Activated naive CD4-positive, alpha-beta T cell treated with anti-CD3 and anti-CD28 coated beads, Interleukin-2, amount 50 U/mL, for 24 hours (primary cell): Measurements from ENCODE around the gene RBMS3.
A peak's percentile ranks its signal among the peaks of the same experiment; 100 is the strongest.

Experiments
- H3K27ac Mint-ChIP-seq: one replicate; pipeline ENCODE4 v1.8.0; 2021; ENCODE audit warnings: mild to moderate bottlenecking, mixed read lengths
- H3K27me3 Mint-ChIP-seq: one replicate; pipeline ENCODE4 v1.8.0; 2021; ENCODE audit warnings: mixed read lengths
- H3K36me3 Mint-ChIP-seq: one replicate; pipeline ENCODE4 v1.8.0; 2021; ENCODE audit warnings: mixed read lengths
- H3K4me1 Mint-ChIP-seq: one replicate; pipeline ENCODE4 v1.8.0; 2021; ENCODE audit warnings: mixed read lengths
- H3K4me3 Mint-ChIP-seq: one replicate; pipeline ENCODE4 v1.8.0; 2021; ENCODE audit warnings: mild to moderate bottlenecking, mixed read lengths
- H3K9me3 Mint-ChIP-seq: one replicate; pipeline ENCODE4 v1.8.0; 2021; ENCODE audit warnings: mixed read lengths

RBMS3 gene

GRCh38 chr3:29826712-29827111 is 545.8 kb downstream of the RBMS3 start:
- H3K9me3 Mint-ChIP-seq = peaks cover 7% of the 10 kb centered on the region
- no peaks in the 10 kb centered on the region for H3K36me3 Mint-ChIP-seq
- no peak overlapping the region for H3K4me3 Mint-ChIP-seq
- H3K27ac Mint-ChIP-seq = no peak overlapping the region
- no peaks in the 10 kb centered on the region for H3K4me1 Mint-ChIP-seq
- H3K27me3 Mint-ChIP-seq = peaks cover 7% of the 10 kb centered on the region

- peaks cover 8% of the 10 kb centered on the region for H3K9me3 Mint-ChIP-seq
- H3K4me1 Mint-ChIP-seq = no peaks in the 10 kb centered on the region
- H3K4me3 Mint-ChIP-seq = no peak overlapping the region
- no peaks in the 10 kb centered on the region for H3K36me3 Mint-ChIP-seq
- peaks cover 7% of the 10 kb centered on the region for H3K27me3 Mint-ChIP-seq
- no peak overlapping the region for H3K27ac Mint-ChIP-seq
Measured at GRCh38 chr3:29827756-29828155, 546.9 kb downstream of the RBMS3 start.

- Mint-ChIP-seq H3K9me3 (peaks cover 16% of the 10 kb centered on the region), H3K27ac (no peak overlapping the region)
Measured at GRCh38 chr3:29829340-29829739, 548.5 kb downstream of the RBMS3 start.

GRCh38 chr3:29850641-29851040 is 569.8 kb downstream of the RBMS3 start:
- Mint-ChIP-seq H3K27me3 (peaks cover 21% of the 10 kb centered on the region), H3K4me1 (no peaks in the 10 kb centered on the region), H3K4me3 (no peak overlapping the region), H3K9me3 (peaks cover 16% of the 10 kb centered on the region), H3K36me3 (no peaks in the 10 kb centered on the region), H3K27ac (no peak overlapping the region)

More at GRCh38 chr3:29829340-29829739, 548.5 kb downstream of the RBMS3 start:
- Mint-ChIP-seq H3K36me3 (no peaks in the 10 kb centered on the region), H3K4me1 (no peaks in the 10 kb centered on the region), H3K4me3 (no peak overlapping the region), H3K27me3 (peaks cover 9% of the 10 kb centered on the region)

GRCh38 chr3:29852767-29853166 is 571.9 kb downstream of the RBMS3 start:
- Mint-ChIP-seq H3K9me3 (peaks cover 16% of the 10 kb centered on the region), H3K27me3 (peaks cover 17% of the 10 kb centered on the region), H3K4me1 (no peaks in the 10 kb centered on the region), H3K27ac (no peak overlapping the region), H3K36me3 (no peaks in the 10 kb centered on the region), H3K4me3 (no peak overlapping the region)

- H3K36me3 Mint-ChIP-seq = no peaks in the 10 kb centered on the region
- H3K27ac Mint-ChIP-seq = no peak overlapping the region
- H3K27me3 Mint-ChIP-seq = peaks cover 16% of the 10 kb centered on the region
- no peaks in the 10 kb centered on the region for H3K4me1 Mint-ChIP-seq
- no peak overlapping the region for H3K4me3 Mint-ChIP-seq
- H3K9me3 Mint-ChIP-seq = peaks cover 16% of the 10 kb centered on the region
Measured at GRCh38 chr3:29853841-29854397, 573.0 kb downstream of the RBMS3 start.

DNA sequence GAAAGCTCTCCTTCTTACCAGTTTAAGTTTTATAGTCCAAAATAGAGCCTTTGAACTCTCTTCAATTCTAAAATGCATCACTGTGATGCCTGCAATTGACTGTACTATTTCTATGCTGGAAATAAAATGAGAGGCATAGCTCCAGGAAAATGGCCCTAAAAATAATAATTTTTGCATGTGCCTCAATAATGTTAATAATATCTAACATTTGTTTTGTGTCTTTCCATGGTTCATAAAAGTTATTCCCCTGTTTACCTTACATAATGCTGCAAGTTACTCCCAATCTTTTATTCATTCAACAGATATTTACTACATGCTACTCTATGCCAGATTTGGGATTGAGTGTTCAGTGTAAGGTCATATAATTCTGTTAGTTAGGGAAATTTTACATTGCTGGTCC is 574.0 kb downstream of the RBMS3 start:
- H3K4me3 Mint-ChIP-seq = no peak overlapping the region
- peaks cover 16% of the 10 kb centered on the region for H3K9me3 Mint-ChIP-seq
- H3K27me3 Mint-ChIP-seq = peaks cover 14% of the 10 kb centered on the region
- H3K36me3 Mint-ChIP-seq = no peaks in the 10 kb centered on the region
- no peaks in the 10 kb centered on the region for H3K4me1 Mint-ChIP-seq
- no peak overlapping the region for H3K27ac Mint-ChIP-seq

GRCh38 chr3:29859726-29860270 is 578.9 kb downstream of the RBMS3 start:
- Mint-ChIP-seq H3K27ac (no peak overlapping the region), H3K4me3 (no peak overlapping the region), H3K36me3 (no peaks in the 10 kb centered on the region)

GRCh38 chr3:29864809-29865208 is 583.9 kb downstream of the RBMS3 start:
- Mint-ChIP-seq H3K4me3 (no peak overlapping the region), H3K27ac (no peak overlapping the region), H3K27me3 (peaks cover 2% of the 10 kb centered on the region), H3K4me1 (no peaks in the 10 kb centered on the region), H3K9me3 (no peaks in the 10 kb centered on the region), H3K36me3 (no peaks in the 10 kb centered on the region)

More at GRCh38 chr3:29859726-29860270, 578.9 kb downstream of the RBMS3 start:
- Mint-ChIP-seq H3K9me3 (no peaks in the 10 kb centered on the region), H3K27me3 (peaks cover 1% of the 10 kb centered on the region), H3K4me1 (no peaks in the 10 kb centered on the region)

DNA sequence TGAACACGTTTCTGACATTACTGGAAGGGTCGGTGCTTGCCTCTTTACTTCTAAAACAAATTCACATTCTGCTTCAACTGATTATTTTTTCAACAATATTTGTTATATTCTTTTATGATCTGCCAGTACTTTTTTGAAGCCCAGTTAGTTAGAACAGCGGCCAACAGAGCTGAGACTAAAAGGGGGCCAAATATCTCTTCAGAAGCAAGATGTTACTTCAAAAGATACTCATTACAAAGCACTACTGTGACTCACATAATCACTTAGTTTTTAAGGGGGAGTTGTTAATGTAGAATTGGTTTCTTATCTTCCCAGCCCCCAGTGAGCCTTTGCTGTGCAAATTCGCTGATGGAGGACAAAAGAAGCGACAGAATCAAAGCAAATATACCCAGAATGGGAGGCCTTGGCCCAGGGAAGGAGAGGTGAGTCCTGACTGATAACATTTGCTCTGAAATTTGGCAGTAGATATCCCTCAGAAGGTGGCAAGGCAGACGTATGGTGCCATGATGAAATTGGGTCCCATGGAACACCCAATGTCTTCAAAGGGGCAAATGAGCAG is 587.8 kb downstream of the RBMS3 start:
- peaks cover 5% of the 10 kb centered on the region for H3K9me3 Mint-ChIP-seq
- H3K27me3 Mint-ChIP-seq = peaks cover 1% of the 10 kb centered on the region
- H3K4me1 Mint-ChIP-seq = no peaks in the 10 kb centered on the region
- no peak overlapping the region for H3K27ac Mint-ChIP-seq
- H3K4me3 Mint-ChIP-seq = no peak overlapping the region
- no peaks in the 10 kb centered on the region for H3K36me3 Mint-ChIP-seq

- Mint-ChIP-seq H3K27ac (no peak overlapping the region), H3K36me3 (no peaks in the 10 kb centered on the region), H3K4me3 (no peak overlapping the region), H3K9me3 (peaks cover 5% of the 10 kb centered on the region), H3K4me1 (no peaks in the 10 kb centered on the region), H3K27me3 (peaks cover 3% of the 10 kb centered on the region)
Measured at GRCh38 chr3:29870136-29870535, 589.3 kb downstream of the RBMS3 start.

DNA sequence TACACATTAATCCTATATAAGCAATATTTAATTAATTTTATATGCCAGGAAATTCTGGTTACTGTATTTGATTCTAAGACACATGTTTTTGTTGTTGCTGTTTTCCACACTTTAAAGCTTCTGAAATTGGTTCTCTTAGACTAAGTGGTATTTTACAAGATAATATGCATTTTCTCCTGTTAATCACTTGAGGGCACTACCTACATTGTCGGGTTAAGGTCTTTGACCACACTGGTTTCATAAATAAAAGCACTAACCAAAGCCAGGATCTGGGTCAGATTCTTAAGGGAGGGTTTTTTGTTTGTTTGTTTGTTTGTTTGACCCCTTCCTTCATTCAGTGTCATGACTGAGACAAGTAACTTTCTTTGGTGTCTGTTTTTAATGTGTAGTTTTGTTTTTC is 590.2 kb downstream of the RBMS3 start:
- Mint-ChIP-seq H3K4me3 (no peak overlapping the region), H3K27ac (peak overlapping the region; percentile 41), H3K4me1 (no peaks in the 10 kb centered on the region), H3K27me3 (peaks cover 2% of the 10 kb centered on the region), H3K9me3 (peaks cover 5% of the 10 kb centered on the region), H3K36me3 (no peaks in the 10 kb centered on the region)

DNA sequence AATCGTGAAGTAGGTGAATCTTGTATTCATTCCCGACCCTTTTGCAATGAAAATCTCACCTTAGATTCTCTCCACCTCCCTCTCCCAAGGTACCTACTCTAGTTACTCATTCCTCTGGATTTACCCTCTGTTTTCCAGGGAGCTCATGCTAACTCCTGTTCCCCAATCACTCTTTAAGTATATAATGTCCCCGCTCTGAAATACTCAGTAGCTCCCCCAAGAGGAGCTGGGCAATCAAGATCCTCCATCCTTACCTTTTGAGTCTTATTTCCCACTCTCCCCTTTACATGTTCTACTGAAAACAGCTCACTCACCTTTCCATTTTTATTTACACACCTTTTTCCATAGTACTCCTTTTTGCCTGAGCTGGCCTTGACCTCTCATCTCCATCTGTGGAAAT is 599.9 kb downstream of the RBMS3 start:
- no peak overlapping the region for H3K27ac Mint-ChIP-seq
- H3K36me3 Mint-ChIP-seq = no peaks in the 10 kb centered on the region

GRCh38 chr3:29887451-29887850 is 606.6 kb downstream of the RBMS3 start:
- Mint-ChIP-seq H3K9me3 (no peaks in the 10 kb centered on the region), H3K27ac (no peak overlapping the region), H3K36me3 (no peaks in the 10 kb centered on the region), H3K4me1 (no peaks in the 10 kb centered on the region), H3K4me3 (no peak overlapping the region), H3K27me3 (peaks cover 10% of the 10 kb centered on the region)

More for the DNA sequence above, 599.9 kb downstream of the RBMS3 start:
- Mint-ChIP-seq H3K27me3 (peaks cover 10% of the 10 kb centered on the region), H3K4me1 (no peaks in the 10 kb centered on the region), H3K4me3 (no peak overlapping the region), H3K9me3 (no peaks in the 10 kb centered on the region)

GRCh38 chr3:29889215-29889614 is 608.3 kb downstream of the RBMS3 start:
- Mint-ChIP-seq H3K4me3 (no peak overlapping the region), H3K27me3 (peaks cover 8% of the 10 kb centered on the region), H3K27ac (no peak overlapping the region), H3K36me3 (no peaks in the 10 kb centered on the region), H3K4me1 (no peaks in the 10 kb centered on the region), H3K9me3 (no peaks in the 10 kb centered on the region)

DNA sequence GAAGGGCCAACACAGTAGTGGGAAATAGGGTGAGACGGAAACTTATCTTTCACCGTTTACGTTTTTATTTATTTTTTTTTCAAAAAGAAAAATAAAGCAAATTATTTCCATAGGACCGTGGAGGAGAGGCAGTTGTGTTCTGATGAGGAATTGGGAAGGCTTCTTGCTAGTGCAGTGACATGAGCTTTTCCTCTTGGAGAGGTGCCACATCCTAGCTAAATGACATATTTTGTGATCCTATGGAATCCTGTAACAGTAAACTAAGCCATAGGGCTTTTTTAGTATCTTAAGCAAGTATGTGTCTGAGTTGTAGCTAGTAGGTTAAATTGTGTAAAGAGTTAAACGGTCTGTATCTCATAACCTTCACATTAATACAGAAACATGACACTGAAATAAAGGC is 609.9 kb downstream of the RBMS3 start:
- Mint-ChIP-seq H3K4me1 (no peaks in the 10 kb centered on the region), H3K4me3 (no peak overlapping the region), H3K36me3 (no peaks in the 10 kb centered on the region), H3K27ac (no peak overlapping the region), H3K9me3 (no peaks in the 10 kb centered on the region), H3K27me3 (peaks cover 10% of the 10 kb centered on the region)
